NB4 (cell line): ENCODE measurements around the gene FHOD1.

Experiments
- MYC ChIP-seq: IDR thresholded peaks from 2 replicates; pipeline ENCODE4 v1.6.1; 2011; ENCODE audit warnings: low read depth, low read length
- POLR2A ChIP-seq: IDR thresholded peaks from 2 replicates; pipeline ENCODE4 v1.6.1; 2011; ENCODE audit warnings: mild to moderate bottlenecking; ENCODE audit not compliant: insufficient read length; ENCODE audit errors: extremely low read depth
- TF ChIP-seq, protein P1 (sequence below): IDR thresholded peaks from one replicate; pipeline ENCODE4 v1.5.1; 2012; ENCODE audit warnings: low read depth, low read length

DNA sequence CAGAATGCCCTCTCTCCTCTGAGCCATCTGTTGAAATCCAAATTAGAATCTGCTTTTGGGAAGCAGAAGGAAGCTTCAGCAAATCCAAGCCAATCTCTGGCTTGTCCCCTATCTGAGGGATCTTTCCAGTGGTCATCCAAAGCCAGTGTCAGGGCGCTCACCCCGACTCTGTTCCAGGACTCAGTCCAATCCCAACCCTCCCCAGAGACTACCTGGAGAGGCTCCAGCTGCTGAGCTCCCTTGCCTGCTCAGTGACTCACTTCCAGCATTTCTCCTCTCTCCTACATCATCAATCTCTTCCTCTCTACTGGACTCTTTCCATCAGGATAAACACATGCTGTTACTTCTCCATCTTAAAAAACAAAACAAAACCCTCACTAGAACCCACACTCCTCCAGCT is 65.9 kb downstream of the FHOD1 start:
- TF ChIP-seq, protein P1, sequence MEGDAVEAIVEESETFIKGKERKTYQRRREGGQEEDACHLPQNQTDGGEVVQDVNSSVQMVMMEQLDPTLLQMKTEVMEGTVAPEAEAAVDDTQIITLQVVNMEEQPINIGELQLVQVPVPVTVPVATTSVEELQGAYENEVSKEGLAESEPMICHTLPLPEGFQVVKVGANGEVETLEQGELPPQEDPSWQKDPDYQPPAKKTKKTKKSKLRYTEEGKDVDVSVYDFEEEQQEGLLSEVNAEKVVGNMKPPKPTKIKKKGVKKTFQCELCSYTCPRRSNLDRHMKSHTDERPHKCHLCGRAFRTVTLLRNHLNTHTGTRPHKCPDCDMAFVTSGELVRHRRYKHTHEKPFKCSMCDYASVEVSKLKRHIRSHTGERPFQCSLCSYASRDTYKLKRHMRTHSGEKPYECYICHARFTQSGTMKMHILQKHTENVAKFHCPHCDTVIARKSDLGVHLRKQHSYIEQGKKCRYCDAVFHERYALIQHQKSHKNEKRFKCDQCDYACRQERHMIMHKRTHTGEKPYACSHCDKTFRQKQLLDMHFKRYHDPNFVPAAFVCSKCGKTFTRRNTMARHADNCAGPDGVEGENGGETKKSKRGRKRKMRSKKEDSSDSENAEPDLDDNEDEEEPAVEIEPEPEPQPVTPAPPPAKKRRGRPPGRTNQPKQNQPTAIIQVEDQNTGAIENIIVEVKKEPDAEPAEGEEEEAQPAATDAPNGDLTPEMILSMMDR = no peak
- no peak for TF ChIP-seq POLR2A
- no peak for TF ChIP-seq MYC
